Neural progenitor cell (in vitro differentiated cells): ENCODE results near the gene POGLUT2.

Experiments
- CTCF ChIP-seq: fragments of 200-600 bp; sonication (generic); IDR thresholded peaks from 2 replicates; pipeline ENCODE4 v1.5.1; 2017; ENCODE audit warnings: antibody characterized with exemption, mild to moderate bottlenecking
- EZH2phosphoT487 ChIP-seq: fragments of 200-600 bp; sonication (generic); IDR thresholded peaks from 2 replicates; pipeline ENCODE4 v1.6.1; 2017; ENCODE audit warnings: antibody characterized with exemption

- TF ChIP-seq CTCF (no peak), EZH2phosphoT487 (no peak)
Observed at GRCh38 chr13:102839462-102839861, 40.7 kb upstream of the POGLUT2 start.
